Parathyroid adenoma (tissue), 2 donors: ENCODE results near the gene DEFB108B.
"Not testable (repeated sequence)": the region's sequence is repeated elsewhere in the genome, so short reads cannot be mapped to it uniquely, and the experiment has no call there.

Experiments used
- H2AFZ ChIP-seq: fragments of 300-600 bp; sonication (generic); one replicate; pipeline ENCODE4 v1.7.0; 2017; ENCODE audit warnings: antibody characterized with exemption, mild to moderate bottlenecking
- H3K27ac ChIP-seq: fragments of 300-600 bp; sonication (generic); one replicate; pipeline ENCODE4 v1.7.0; 2017
- H3K27me3 ChIP-seq: fragments of 300-600 bp; sonication (generic); one replicate; pipeline ENCODE4 v1.7.0; 2017; ENCODE audit warnings: low read length; ENCODE audit not compliant: control insufficient read depth, insufficient read depth
- H3K36me3 ChIP-seq: fragments of 300-600 bp; sonication (generic); one replicate; pipeline ENCODE4 v1.7.0; 2017; ENCODE audit warnings: low read length; ENCODE audit not compliant: control insufficient read depth, insufficient read depth
- H3K4me1 ChIP-seq: fragments of 300-600 bp; sonication (generic); one replicate; pipeline ENCODE4 v1.7.0; 2017; ENCODE audit warnings: control low read depth
- H3K4me2 ChIP-seq: fragments of 300-600 bp; sonication (generic); one replicate; pipeline ENCODE4 v1.7.0; 2017; ENCODE audit warnings: low read length
- H3K4me3 ChIP-seq: fragments of 300-600 bp; sonication (generic); one replicate; pipeline ENCODE4 v1.7.0; 2017; ENCODE audit warnings: low read depth, low read length
- H3K79me2 ChIP-seq: fragments of 300-600 bp; sonication (generic); one replicate; pipeline ENCODE4 v1.7.0; 2017; ENCODE audit warnings: control low read depth
- H3K9ac ChIP-seq: fragments of 300-600 bp; sonication (generic); one replicate; pipeline ENCODE4 v1.7.0; 2017; ENCODE audit warnings: mild to moderate bottlenecking
- H3K9me3 ChIP-seq: fragments of 300-600 bp; sonication (generic); one replicate; pipeline ENCODE4 v1.7.0; 2017; ENCODE audit warnings: low read length; ENCODE audit not compliant: control insufficient read depth
- CTCF ChIP-seq: fragments of 300-600 bp; sonication (generic); IDR thresholded peaks from one replicate; pipeline ENCODE4 v1.7.0; 2017; ENCODE audit warnings: antibody characterized with exemption, mild to moderate bottlenecking
- donor health status: primary hyperparathyroidism.

Gene DEFB108B

GRCh38 chr11:71804158-71804947, 28.6 kb upstream of the DEFB108B start:
- not testable (repeated sequence) for H3K9ac ChIP-seq, H3K4me2 ChIP-seq, H3K9me3 ChIP-seq, H3K4me3 ChIP-seq, H2AFZ ChIP-seq, H3K36me3 ChIP-seq, H3K4me1 ChIP-seq, H3K27me3 ChIP-seq, H3K27ac ChIP-seq, H3K79me2 ChIP-seq

GRCh38 chr11:71812529-71812928, 20.5 kb upstream of the DEFB108B start:
- H3K27ac ChIP-seq, result not testable (repeated sequence)

GRCh38 chr11:71813481-71814355, 19.3 kb upstream of the DEFB108B start:
- Histone ChIP-seq H3K4me3 (peak overlapping the region; percentile 63), H2AFZ (peak overlapping the region; percentile 62), H3K4me2 (peak overlapping the region; percentile 57)
- H3K36me3 ChIP-seq, H3K4me1 ChIP-seq, H3K27ac ChIP-seq, H3K27me3 ChIP-seq, H3K9ac ChIP-seq, H3K79me2 ChIP-seq, H3K9me3 ChIP-seq: not testable (repeated sequence)
- TF ChIP-seq CTCF, result peak; percentile 69

More at GRCh38 chr11:71812529-71812928, 20.5 kb upstream of the DEFB108B start:
- H3K79me2 ChIP-seq, H3K9ac ChIP-seq, H3K4me1 ChIP-seq, H3K27me3 ChIP-seq, H3K9me3 ChIP-seq, H3K4me2 ChIP-seq, H2AFZ ChIP-seq, H3K4me3 ChIP-seq, H3K36me3 ChIP-seq: not testable (repeated sequence)

GRCh38 chr11:71821539-71821938, 11.5 kb upstream of the DEFB108B start:
- H3K4me1 ChIP-seq, H3K9ac ChIP-seq, H2AFZ ChIP-seq, H3K4me2 ChIP-seq, H3K9me3 ChIP-seq, H3K36me3 ChIP-seq, H3K79me2 ChIP-seq, H3K27me3 ChIP-seq, H3K4me3 ChIP-seq, H3K27ac ChIP-seq: not testable (repeated sequence)

- H3K4me2 ChIP-seq, H3K27me3 ChIP-seq, H3K9ac ChIP-seq, H3K9me3 ChIP-seq, H2AFZ ChIP-seq, H3K4me3 ChIP-seq, H3K4me1 ChIP-seq, H3K36me3 ChIP-seq, H3K79me2 ChIP-seq, H3K27ac ChIP-seq: not testable (repeated sequence)
Measured at GRCh38 chr11:71829247-71829646, 3.8 kb upstream of the DEFB108B start.

GRCh38 chr11:71829686-71830085, 3.3 kb upstream of the DEFB108B start:
- not testable (repeated sequence) for H3K4me3 ChIP-seq, H3K36me3 ChIP-seq, H3K27me3 ChIP-seq, H2AFZ ChIP-seq, H3K79me2 ChIP-seq, H3K9me3 ChIP-seq, H3K27ac ChIP-seq, H3K4me1 ChIP-seq, H3K4me2 ChIP-seq, H3K9ac ChIP-seq

- H3K4me2 ChIP-seq, H3K36me3 ChIP-seq, H3K79me2 ChIP-seq, H3K4me3 ChIP-seq, H3K27ac ChIP-seq, H2AFZ ChIP-seq, H3K9me3 ChIP-seq, H3K27me3 ChIP-seq, H3K9ac ChIP-seq, H3K4me1 ChIP-seq: not testable (repeated sequence)
Measured at GRCh38 chr11:71842720-71843119, 9.7 kb downstream of the DEFB108B start.

GRCh38 chr11:71843355-71843754, 10.4 kb downstream of the DEFB108B start:
- H3K4me1 ChIP-seq, H3K36me3 ChIP-seq, H2AFZ ChIP-seq, H3K27ac ChIP-seq, H3K4me3 ChIP-seq, H3K9ac ChIP-seq, H3K9me3 ChIP-seq, H3K79me2 ChIP-seq, H3K27me3 ChIP-seq, H3K4me2 ChIP-seq: not testable (repeated sequence)
